Spleen (tissue), 11 donors: ENCODE data around the gene MAG. TPM values are rescaled to one million over a fixed set of nuclear protein-coding genes. Genes with fewer than 3 reads are reported as not detected.

Experiments used
- DNase-seq: peaks from one replicate; pipeline ENCODE4 v3.0.0-alpha.2; 2020
- H3K27ac ChIP-seq, 8 donors: fragments of 200-600 bp; sonication (generic) in 7 of 8; 1 replicate in 4 of 8; 2 replicates in 4 of 8; pipeline versions ENCODE4 v1.5.0 to v1.8.0; 2016 to 2021; ENCODE audit warnings: inconsistent platforms in 4 of 8, mild to moderate bottlenecking in 4 of 8, moderate library complexity in 1 of 8
- H3K27me3 ChIP-seq, 7 donors: fragments of 200-600 bp; sonication (generic) in 6 of 7; replicated peaks in 1 of 7; 1 replicate in 4 of 7; 2 replicates in 3 of 7; pipeline versions ENCODE4 v1.5.0 to v1.8.0; 2016 to 2021; ENCODE audit warnings: inconsistent platforms in 3 of 7, mild to moderate bottlenecking in 1 of 7
- H3K36me3 ChIP-seq, 6 donors: fragments of 200-600 bp; sonication (generic) in 5 of 6; 1 replicate in 4 of 6; 2 replicates in 2 of 6; pipeline versions ENCODE4 v1.5.0 to v1.8.0; 2016 to 2021; ENCODE audit warnings: inconsistent platforms in 2 of 6
- H3K4me1 ChIP-seq, 6 donors: fragments of 200-600 bp; sonication (generic) in 5 of 6; 1 replicate in 3 of 6; 2 replicates in 3 of 6; pipeline versions ENCODE4 v1.5.0 to v1.8.0; 2016 to 2021; ENCODE audit warnings: inconsistent platforms in 3 of 6
- H3K4me3 ChIP-seq, 8 donors: fragments of 200-600 bp; sonication (generic) in 7 of 8; 1 replicate in 4 of 8; 2 replicates in 4 of 8; pipeline versions ENCODE4 v1.5.0 to v1.8.0; 2016 to 2021; ENCODE audit warnings: inconsistent platforms in 4 of 8, mild to moderate bottlenecking in 4 of 8, moderate library complexity in 2 of 8
- H3K9me3 ChIP-seq, 8 donors: fragments of 200-600 bp; sonication (generic) in 7 of 8; 1 replicate in 4 of 8; 2 replicates in 4 of 8; pipeline versions ENCODE4 v1.5.0 to v1.8.0; 2016 to 2021; ENCODE audit warnings: inconsistent platforms in 4 of 8
- POLR2A ChIP-seq, 3 donors: fragments of 450-650 bp; IDR thresholded peaks; one replicate each; pipeline ENCODE4 v1.5.1; 2017; ENCODE audit warnings: antibody characterized with exemption in 3 of 3, mild to moderate bottlenecking in 1 of 3
- POLR2AphosphoS5 ChIP-seq, 3 donors: sonication (generic); formaldehyde crosslinking; IDR thresholded peaks; one replicate each; pipeline ENCODE4 v1.5.1; 2017; ENCODE audit warnings: antibody characterized with exemption in 3 of 3
- WGBS, 5 donors: extraction: QIAGEN DNeasy Blood & Tissue Kit in 3 of 5; methylation state at CpG; one replicate each; pipeline versions ENCODE4 v1.1.5 to v1.1.7; 2013 to 2018; 5-methylcytosine and 5-hydroxymethylcytosine counted together
- intact Hi-C: fragments of 100-400 bp; cut with DNase I; formaldehyde crosslinking; loops from one replicate; pipeline ENCODE4 v1.15.0; 2023; ENCODE audit warnings: low total_unique reads
- polyA plus RNA-seq, 3 donors: library from polyadenylated mRNA; stranded (reverse); fragments of 200-250 nt; gene quantifications; one replicate each; pipeline ENCODE4 v1.2.1, GENCODE V29; 2013
- total RNA-seq, 7 donors: library from RNA; depleted of rRNA in 3 of 7; stranded (reverse); fragments of >200 nt in 3 of 7; fragmentation: NEBNext Ultra II Directional in 4 of 7; extraction: Animal tissue kit (Norgen Biotek cat#: 25700) in 4 of 7; gene quantifications; one replicate each; pipeline versions ENCODE4 v1.1.0 to v1.2.1, GENCODE V29; 2016 to 2021
- TF ChIP-seq, protein P1 (sequence below), 11 experiments: fragments of 200-600 bp in 7 of 11; fragments of 450-650 bp in 4 of 11; sonication (generic) in 4 of 11; IDR thresholded peaks in 8 of 11; conservative IDR thresholded peaks in 3 of 11; 1 replicate in 7 of 11; 2 replicates in 4 of 11; pipeline versions ENCODE4 v1.4.0 to v1.8.0; 2016 to 2021; ENCODE audit warnings: antibody characterized with exemption in 11 of 11, inconsistent platforms in 4 of 11, mild to moderate bottlenecking in 1 of 11
- donor health status: healthy with polysubstance abuse.
- donor health status: DM: no; HTN: no; CAD: no; lungs with moderate emphysema.
- donor health status: DM: no; HTN: no; CAD: no.
- donor health status: Bipolar disorder and iron deficiency.
- donor health status: healthy.
- donor health status: DM: no; HTN: no; CAD: no.
- donor health status: DM: yes; HTN: yes; CAD: no.

Gene MAG
- total and polyA plus RNA-seq, 10 donors: 0.07 to 55.2 (median 0.38) TPM; not detected in 2

DNA sequence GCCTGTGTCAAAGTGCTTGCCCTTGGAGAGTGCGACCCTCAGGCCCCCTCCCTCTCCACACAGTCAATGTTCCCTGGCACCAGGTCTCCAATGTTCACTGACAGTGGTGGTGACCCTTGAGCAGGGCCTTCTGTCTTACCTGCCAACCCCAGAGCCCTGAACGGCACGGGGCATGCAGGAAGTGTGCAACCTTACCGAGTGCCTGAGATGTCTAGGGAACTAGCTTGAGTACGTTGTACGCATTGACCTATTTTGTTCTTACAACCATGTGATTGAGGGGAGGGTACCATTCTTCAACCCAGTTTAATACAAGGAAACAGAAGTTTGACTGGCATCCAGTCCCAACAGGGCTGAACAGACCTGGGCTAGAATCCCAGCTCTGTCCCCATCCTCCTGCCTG lies 13.2 kb downstream of the MAG start:
- Histone ChIP-seq H3K4me1 (peaks cover 0 to 50% (median 10%) of the 10 kb centered on the region in 6 donors), H3K27me3 (peaks cover 0 to 5% (median 0%) of the 10 kb centered on the region in 7 donors), H3K27ac (no peak overlapping the region), H3K4me3 (no peak overlapping the region), H3K36me3 (no peaks in the 10 kb centered on the region), H3K9me3 (no peaks in the 10 kb centered on the region)
- TF ChIP-seq POLR2A (IDR thresholded peaks at IDR 0.05) (no peak), POLR2AphosphoS5 (IDR thresholded peaks at IDR 0.05) (no peak)
- TF ChIP-seq, protein P1, sequence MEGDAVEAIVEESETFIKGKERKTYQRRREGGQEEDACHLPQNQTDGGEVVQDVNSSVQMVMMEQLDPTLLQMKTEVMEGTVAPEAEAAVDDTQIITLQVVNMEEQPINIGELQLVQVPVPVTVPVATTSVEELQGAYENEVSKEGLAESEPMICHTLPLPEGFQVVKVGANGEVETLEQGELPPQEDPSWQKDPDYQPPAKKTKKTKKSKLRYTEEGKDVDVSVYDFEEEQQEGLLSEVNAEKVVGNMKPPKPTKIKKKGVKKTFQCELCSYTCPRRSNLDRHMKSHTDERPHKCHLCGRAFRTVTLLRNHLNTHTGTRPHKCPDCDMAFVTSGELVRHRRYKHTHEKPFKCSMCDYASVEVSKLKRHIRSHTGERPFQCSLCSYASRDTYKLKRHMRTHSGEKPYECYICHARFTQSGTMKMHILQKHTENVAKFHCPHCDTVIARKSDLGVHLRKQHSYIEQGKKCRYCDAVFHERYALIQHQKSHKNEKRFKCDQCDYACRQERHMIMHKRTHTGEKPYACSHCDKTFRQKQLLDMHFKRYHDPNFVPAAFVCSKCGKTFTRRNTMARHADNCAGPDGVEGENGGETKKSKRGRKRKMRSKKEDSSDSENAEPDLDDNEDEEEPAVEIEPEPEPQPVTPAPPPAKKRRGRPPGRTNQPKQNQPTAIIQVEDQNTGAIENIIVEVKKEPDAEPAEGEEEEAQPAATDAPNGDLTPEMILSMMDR (IDR thresholded peaks at IDR 0.05 in 8 of 11, conservative IDR thresholded peaks at IDR 0.05 in 3 of 11): no peak
- intact Hi-C loops: no loop called here
- no peak for DNase-seq
- WGBS, 5 donors: 53 to 74% (median 67%) methylated on average over 6 of the region's 6 CpGs

DNA sequence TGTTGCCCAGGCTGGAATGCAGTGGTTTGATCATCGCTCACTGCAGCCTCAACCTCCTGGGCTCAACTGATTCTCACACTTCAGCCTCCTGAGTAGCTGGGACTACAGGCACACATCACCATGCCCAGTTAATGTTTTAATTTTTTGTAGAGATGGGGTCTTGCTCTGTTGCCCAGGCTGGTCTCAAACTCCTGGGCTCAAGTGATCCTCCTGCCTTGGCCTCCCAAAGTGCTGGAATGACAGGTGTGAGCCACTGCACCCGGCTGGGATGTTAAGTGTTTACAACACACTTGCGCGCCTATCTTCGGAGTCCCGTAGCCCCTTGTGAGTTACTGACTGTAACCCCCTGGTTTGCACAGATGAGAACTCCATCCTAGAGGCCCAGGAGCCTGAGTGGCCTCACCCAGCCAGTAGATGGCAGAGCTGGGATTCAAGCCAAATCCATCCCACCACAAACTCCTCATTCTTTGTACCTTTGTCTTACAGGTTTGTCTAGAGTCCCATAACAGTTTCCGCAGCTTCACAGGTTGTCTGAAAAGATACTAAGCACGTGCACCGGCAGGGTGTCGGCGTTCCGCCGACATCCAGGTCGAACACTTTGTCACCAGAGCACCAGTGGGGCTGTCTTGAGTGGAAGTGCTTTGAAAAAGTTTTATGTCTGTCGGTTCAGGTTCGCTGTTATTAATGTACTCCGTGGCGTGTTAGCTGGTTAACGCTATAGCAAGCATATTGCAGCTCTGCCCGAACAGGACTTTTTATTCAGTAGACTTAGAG lies 14.7 kb downstream of the MAG start:
- Histone ChIP-seq H3K27me3 (no peaks in the 10 kb centered on the region), H3K9me3 (no peaks in the 10 kb centered on the region), H3K4me3 (no peak overlapping the region), H3K27ac (no peak overlapping the region), H3K4me1 (peaks cover 0 to 64% (median 10%) of the 10 kb centered on the region in 6 donors), H3K36me3 (no peaks in the 10 kb centered on the region)
- no peak for DNase-seq
- intact Hi-C loops: no loop called here
- WGBS, 5 donors: 92 to 95% (median 93%) methylated on average over 20 of the region's 20 CpGs
- no peak for TF ChIP-seq POLR2A (IDR thresholded peaks at IDR 0.05)
- TF ChIP-seq, protein P1 (IDR thresholded peaks at IDR 0.05 in 8 of 11, conservative IDR thresholded peaks at IDR 0.05 in 3 of 11): peak in 9 of 11 experiments; percentile 7 to 50 (median 35)

DNA sequence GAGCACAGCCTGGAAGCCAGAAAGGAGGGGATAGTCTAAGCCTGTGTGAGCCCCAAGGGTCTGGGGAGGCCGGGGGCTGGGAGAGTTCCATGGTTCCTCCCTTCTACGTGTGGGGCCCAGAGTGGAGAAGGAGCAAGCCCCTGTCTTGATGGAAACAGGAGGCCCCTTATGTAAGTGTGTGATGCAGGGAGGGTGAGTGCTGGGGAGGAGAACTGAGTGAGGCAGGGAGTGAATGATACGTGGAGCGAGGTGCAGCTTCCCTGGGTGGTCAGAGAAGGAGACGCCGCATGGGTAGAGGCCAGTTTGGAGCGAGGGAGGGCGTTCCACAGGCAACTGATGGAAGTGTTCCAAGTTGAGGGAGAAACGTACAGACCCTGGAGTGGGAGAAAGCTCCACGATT lies 16.0 kb downstream of the MAG start:
- no peaks in the 10 kb centered on the region for H3K36me3 ChIP-seq
- TF ChIP-seq POLR2A (IDR thresholded peaks at IDR 0.05) (no peak), POLR2AphosphoS5 (IDR thresholded peaks at IDR 0.05) (no peak)
- H3K4me1 ChIP-seq: peaks cover 0 to 77% (median 10%) of the 10 kb centered on the region in 6 donors
- 78 to 88% (median 84%) methylated on average over 10 of the region's 10 CpGs for WGBS, 5 donors
- H3K27me3 ChIP-seq: no peaks in the 10 kb centered on the region
- intact Hi-C loops: no loop called here
- no peak for DNase-seq
- H3K4me3 ChIP-seq: no peak overlapping the region
- no peaks in the 10 kb centered on the region for H3K9me3 ChIP-seq
- H3K27ac ChIP-seq: no peak overlapping the region

DNA sequence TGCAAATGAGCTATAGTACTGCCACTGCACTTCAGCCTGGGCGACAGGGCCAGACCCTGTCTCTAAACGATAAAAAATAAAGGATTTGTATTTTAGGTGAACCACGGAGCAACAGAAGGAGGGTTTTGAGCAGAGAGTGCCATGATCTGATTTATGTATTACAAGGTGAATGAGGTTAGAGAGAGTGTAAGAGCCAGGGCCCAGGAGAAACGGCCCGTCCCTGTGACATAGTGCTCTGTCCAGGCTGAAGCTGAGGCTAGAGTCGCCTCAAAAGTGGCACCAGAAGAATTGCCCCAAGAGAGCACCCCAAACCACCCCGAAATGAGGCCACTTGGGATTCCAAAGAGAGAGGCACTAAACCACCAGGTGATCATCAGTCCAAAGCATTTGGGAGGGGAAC lies 16.9 kb downstream of the MAG start:
- DNase-seq: no peak
- H3K4me3 ChIP-seq: no peak overlapping the region
- H3K27me3 ChIP-seq: no peaks in the 10 kb centered on the region
- peak overlapping the region in 3 of 8 donors; percentile 52 to 65 (median 65) for H3K27ac ChIP-seq
- 76 to 90% (median 86%) methylated on average over 7 of the region's 7 CpGs for WGBS, 5 donors
- intact Hi-C loops: no loop called here
- no peaks in the 10 kb centered on the region for H3K36me3 ChIP-seq
- H3K4me1 ChIP-seq: peaks cover 0 to 80% (median 10%) of the 10 kb centered on the region in 6 donors
- no peak for TF ChIP-seq POLR2AphosphoS5 (IDR thresholded peaks at IDR 0.05)
- TF ChIP-seq, protein P1 (IDR thresholded peaks at IDR 0.05 in 8 of 11, conservative IDR thresholded peaks at IDR 0.05 in 3 of 11): no peak
- TF ChIP-seq POLR2A (IDR thresholded peaks at IDR 0.05): no peak
- no peaks in the 10 kb centered on the region for H3K9me3 ChIP-seq
